ENCODE data around the gene VAMP7. TPM values are rescaled to one million over a fixed set of nuclear protein-coding genes. Genes with fewer than 3 reads are reported as not detected.
"Not testable (repeated sequence)": the region's sequence is repeated elsewhere in the genome, so short reads cannot be mapped to it uniquely, and the experiment has no call there.

The VAMP7 gene
- 40.6 and 48.0 TPM in 2 replicates for total RNA-seq

GRCh38 chrX:155881158-155881993 is at the start of gene VAMP7:
TSS of gene VAMP7 (plus strand) at chrX:155881345. CDS start at chrX:155889467, 8,122 bp downstream.
- Histone ChIP-seq H3K4me3 (ENCODE audit: low read depth, low read length) (peak within 1 kb of the TSS; percentile 85), H3K27me3 (ENCODE audit: control insufficient read depth, insufficient read depth, low read length) (no peaks in the 10 kb centered on the region), H3K36me3 (ENCODE audit: control insufficient read depth, insufficient read depth, low read length) (no peaks in the 10 kb centered on the region)
- peak; percentile 61 for DNase-seq (ENCODE audit: low read depth)
- TF ChIP-seq, protein P1, sequence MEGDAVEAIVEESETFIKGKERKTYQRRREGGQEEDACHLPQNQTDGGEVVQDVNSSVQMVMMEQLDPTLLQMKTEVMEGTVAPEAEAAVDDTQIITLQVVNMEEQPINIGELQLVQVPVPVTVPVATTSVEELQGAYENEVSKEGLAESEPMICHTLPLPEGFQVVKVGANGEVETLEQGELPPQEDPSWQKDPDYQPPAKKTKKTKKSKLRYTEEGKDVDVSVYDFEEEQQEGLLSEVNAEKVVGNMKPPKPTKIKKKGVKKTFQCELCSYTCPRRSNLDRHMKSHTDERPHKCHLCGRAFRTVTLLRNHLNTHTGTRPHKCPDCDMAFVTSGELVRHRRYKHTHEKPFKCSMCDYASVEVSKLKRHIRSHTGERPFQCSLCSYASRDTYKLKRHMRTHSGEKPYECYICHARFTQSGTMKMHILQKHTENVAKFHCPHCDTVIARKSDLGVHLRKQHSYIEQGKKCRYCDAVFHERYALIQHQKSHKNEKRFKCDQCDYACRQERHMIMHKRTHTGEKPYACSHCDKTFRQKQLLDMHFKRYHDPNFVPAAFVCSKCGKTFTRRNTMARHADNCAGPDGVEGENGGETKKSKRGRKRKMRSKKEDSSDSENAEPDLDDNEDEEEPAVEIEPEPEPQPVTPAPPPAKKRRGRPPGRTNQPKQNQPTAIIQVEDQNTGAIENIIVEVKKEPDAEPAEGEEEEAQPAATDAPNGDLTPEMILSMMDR (IDR thresholded peaks at IDR 0.05; ENCODE audit: insufficient read depth, low read length, poor library complexity, severe bottlenecking), result no peak

- H3K36me3 ChIP-seq (ENCODE audit: control insufficient read depth, insufficient read depth, low read length), result no peaks in the 10 kb centered on the region
- TF ChIP-seq, protein P1 (IDR thresholded peaks at IDR 0.05; ENCODE audit: insufficient read depth, low read length, poor library complexity, severe bottlenecking), result no peak
- H3K27me3 ChIP-seq (ENCODE audit: control insufficient read depth, insufficient read depth, low read length), result no peaks in the 10 kb centered on the region
- DNase-seq (ENCODE audit: low read depth), result no peak
- no peak overlapping the region for H3K4me3 ChIP-seq (ENCODE audit: low read depth, low read length)
Observed at GRCh38 chrX:155841232-155841631, 39.9 kb upstream of the VAMP7 start.

DNA sequence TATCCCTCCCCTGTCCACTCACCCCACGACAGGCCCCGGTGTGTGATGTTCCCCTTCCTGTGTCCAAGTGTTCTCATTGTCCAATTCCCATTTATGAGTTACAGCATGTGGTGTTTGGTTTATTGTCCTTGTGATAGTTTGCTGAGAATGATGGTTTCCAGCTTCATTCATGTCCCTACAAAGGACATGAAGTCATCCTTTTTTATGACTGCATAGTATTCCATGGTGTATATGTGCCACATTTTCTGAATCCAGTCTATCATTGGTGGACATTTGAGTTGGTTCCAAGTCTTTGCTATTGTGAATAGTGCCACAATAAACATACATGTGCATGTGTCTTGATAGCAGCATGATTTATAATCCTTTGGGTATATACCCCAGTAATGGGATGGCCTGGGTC is 29.4 kb upstream of the VAMP7 start:
- DNase-seq (ENCODE audit: low read depth); H3K27me3 ChIP-seq (ENCODE audit: control insufficient read depth, insufficient read depth, low read length); H3K36me3 ChIP-seq (ENCODE audit: control insufficient read depth, insufficient read depth, low read length); H3K4me3 ChIP-seq (ENCODE audit: low read depth, low read length): not testable (repeated sequence)

DNA sequence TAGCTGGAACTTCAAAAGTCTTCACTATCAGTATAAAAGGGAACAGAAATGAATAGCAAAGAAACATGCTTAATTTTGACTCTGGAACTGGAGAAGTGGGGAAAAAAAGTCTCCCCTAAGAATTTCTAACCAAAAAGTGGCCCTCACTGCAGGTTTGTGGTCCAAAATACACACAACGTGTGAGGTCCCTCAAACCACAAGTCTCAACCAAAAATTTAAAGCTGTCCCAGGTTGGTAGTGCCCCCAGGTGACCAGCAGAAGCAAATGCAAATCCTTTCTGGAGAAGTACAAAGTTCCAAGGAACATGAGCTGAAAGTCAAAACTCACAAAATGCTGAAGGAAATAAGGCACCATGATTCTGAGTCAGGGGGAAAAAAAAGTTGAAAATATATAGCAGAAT is 23.6 kb upstream of the VAMP7 start:
- no peaks in the 10 kb centered on the region for H3K27me3 ChIP-seq (ENCODE audit: control insufficient read depth, insufficient read depth, low read length)
- no peak for DNase-seq (ENCODE audit: low read depth)
- H3K4me3 ChIP-seq (ENCODE audit: low read depth, low read length), result no peak overlapping the region
- TF ChIP-seq, protein P1 (IDR thresholded peaks at IDR 0.05; ENCODE audit: insufficient read depth, low read length, poor library complexity, severe bottlenecking), result no peak
- no peaks in the 10 kb centered on the region for H3K36me3 ChIP-seq (ENCODE audit: control insufficient read depth, insufficient read depth, low read length)

- no peaks in the 10 kb centered on the region for H3K36me3 ChIP-seq (ENCODE audit: control insufficient read depth, insufficient read depth, low read length)
- no peak overlapping the region for H3K4me3 ChIP-seq (ENCODE audit: low read depth, low read length)
- DNase-seq (ENCODE audit: low read depth), result no peak
- TF ChIP-seq, protein P1 (IDR thresholded peaks at IDR 0.05; ENCODE audit: insufficient read depth, low read length, poor library complexity, severe bottlenecking), result no peak
- no peaks in the 10 kb centered on the region for H3K27me3 ChIP-seq (ENCODE audit: control insufficient read depth, insufficient read depth, low read length)
Observed at GRCh38 chrX:155864655-155865054, 16.5 kb upstream of the VAMP7 start.

DNA sequence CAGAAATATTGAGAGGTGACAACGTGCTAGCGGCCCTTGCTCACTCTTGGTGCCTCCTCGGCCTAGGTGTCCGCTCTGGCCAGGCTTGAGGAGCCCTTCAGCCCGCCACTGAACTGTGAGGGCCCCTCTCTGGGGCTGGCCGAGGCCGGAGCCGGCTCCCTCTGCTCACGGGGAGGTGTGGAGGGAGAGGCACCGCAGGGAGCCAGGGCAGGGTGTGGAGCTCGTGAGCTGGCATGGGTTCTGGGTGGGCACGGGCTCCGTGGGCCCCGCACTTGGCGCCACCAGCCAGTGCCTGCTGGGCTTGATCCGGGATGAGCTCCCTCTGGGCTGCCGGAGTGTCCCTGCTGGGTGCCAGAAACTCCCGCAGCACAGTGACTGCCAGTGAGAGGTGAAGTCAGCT is 16.0 kb upstream of the VAMP7 start:
- no peaks in the 10 kb centered on the region for H3K36me3 ChIP-seq (ENCODE audit: control insufficient read depth, insufficient read depth, low read length)
- no peak for DNase-seq (ENCODE audit: low read depth)
- H3K27me3 ChIP-seq (ENCODE audit: control insufficient read depth, insufficient read depth, low read length), result no peaks in the 10 kb centered on the region
- TF ChIP-seq, protein P1 (IDR thresholded peaks at IDR 0.05; ENCODE audit: insufficient read depth, low read length, poor library complexity, severe bottlenecking), result no peak
- no peak overlapping the region for H3K4me3 ChIP-seq (ENCODE audit: low read depth, low read length)

Measured in kidney epithelial cell (primary cell).